Muscle of back (tissue), 11 donors: ENCODE results near the gene PHF23. TPM values are rescaled to one million over a fixed set of nuclear protein-coding genes. Genes with fewer than 3 reads are reported as not detected.

ENCODE experiments used
- DNase-seq, 3 donors: peaks; one replicate each; pipeline versions ENCODE4 v3.0.0 to v3.0.0-alpha.2; 2013
- polyA plus RNA-seq, 10 donors: library from polyadenylated mRNA; unstranded; fragments of 120-200 nt; gene quantifications; one replicate each; pipeline ENCODE4 v1.2.1, GENCODE V29; 2013; ENCODE audit not compliant: insufficient read length in 10 of 10

Gene PHF23
- polyA plus RNA-seq, 10 donors, result 28.1 to 46.1 (median 34.4) TPM

GRCh38 chr17:7240375-7240774 lies 1.1 kb upstream of the PHF23 start:
- DNase-seq, result no peak

DNA sequence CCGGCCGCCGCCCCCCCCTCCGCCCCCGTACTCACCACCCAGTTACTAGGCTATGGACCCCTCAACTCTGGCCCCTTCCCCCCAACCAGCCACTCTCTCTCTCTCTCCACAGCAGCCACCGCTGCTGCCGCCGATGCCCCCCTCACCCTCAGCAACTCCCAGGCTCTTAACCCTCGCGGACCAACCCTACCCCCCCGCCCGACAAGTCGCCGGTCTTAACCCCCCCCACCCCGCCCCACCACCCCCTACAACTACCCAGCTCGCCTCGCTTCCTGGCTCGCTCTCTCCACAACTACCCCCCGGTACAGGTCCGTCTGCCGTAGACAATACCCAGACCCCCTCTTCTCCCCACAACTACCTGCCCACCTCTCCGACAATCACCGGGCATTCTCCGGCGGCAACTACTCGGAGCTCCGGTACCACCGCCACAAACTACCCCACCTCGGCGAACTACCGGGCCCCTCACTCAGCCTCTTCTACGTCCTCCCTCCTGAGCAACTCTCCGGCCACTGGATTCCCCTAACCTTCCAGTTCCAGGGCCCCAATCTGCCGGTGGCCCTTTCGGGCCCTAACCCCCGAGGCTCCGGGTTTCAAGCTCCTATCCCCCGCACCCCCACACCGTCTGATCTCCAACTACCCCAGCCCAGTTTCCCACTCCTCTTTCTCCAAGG lies 702 bp downstream of the PHF23 start:
- DNase-seq, result peak in 1 of 3 donors; percentile 64

- DNase-seq, result peak in 2 of 3 donors; percentile 79 to 84
Observed at GRCh38 chr17:7237761-7238419, 1.4 kb downstream of the PHF23 start.

DNA sequence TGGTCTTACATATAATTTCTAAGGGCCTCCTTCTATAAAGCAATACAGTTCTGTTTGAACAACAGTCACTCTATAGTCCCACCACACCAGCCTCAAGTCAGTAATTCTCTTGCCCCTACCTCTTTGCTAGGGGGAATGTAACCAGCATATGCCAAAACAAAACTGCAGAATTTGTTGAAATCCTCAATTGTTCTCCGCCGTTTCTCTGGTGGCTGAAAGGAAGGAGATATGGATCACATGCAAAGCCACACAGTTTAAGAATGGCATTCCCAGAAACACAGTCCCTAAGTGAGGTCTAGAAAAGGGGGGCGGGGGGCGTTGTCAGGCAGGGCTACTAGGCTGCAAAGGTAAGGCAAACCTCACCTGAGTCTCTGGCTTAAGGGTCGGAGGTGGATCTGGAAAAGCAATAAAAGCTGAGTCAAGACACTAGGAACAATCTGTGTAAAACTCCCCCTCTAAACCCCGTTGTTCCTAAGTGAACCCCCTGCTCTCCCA lies 1.9 kb downstream of the PHF23 start:
- no peak for DNase-seq

GRCh38 chr17:7236808-7237207 lies 2.4 kb downstream of the PHF23 start:
- no peak for DNase-seq

- no peak for DNase-seq
Observed at GRCh38 chr17:7235693-7236665, 3.3 kb downstream of the PHF23 start.

DNA sequence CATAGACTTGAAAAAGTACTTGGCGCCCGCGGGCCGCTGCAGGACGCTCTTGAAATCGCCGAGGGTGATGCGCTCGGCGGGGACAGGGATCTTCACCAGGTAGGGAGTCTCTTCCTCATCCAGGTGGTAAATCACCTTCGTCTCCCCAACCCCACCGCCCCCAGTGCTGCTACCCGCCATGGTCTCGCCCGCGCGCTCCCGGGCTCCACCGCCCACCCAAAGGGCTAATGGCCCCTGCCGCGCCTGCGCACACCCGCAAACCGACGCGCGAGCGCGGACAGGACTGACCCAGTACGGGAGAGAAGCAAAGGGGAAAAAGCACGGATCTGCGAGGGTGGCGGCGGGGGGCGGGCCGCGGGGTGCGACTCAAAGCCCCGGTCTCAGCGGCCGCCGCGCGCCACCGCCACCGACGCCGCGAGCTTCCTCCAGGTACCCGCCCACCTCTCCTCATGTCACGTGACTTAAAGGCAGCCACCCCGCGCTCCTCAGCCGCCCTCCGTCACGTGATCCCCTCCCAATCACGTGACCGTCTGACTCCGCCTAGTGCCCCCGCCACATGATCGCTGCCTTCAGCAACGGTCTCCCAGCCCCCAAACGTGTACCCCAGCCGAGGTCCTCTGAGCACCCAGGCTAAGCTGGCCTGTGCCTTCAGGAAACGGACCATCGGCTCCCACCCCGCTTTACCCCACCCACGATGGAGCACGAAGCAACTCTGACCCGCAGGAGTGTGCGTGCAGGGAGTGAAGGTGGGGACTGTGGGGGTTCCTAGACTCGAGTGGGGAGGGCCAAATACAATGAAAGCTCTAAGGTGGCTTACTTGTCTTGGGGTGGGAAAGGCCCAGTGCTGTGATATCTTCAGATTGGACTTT lies 4.9 kb downstream of the PHF23 start, which contains the start of gene DVL2:
Gene DVL2 (minus strand): TSS at position 435 of the 869 bp plus-strand sequence. CDS start 255 bp downstream, at position 180.
- DNase-seq, result peak; percentile 96 to 99 (median 97)

DNA sequence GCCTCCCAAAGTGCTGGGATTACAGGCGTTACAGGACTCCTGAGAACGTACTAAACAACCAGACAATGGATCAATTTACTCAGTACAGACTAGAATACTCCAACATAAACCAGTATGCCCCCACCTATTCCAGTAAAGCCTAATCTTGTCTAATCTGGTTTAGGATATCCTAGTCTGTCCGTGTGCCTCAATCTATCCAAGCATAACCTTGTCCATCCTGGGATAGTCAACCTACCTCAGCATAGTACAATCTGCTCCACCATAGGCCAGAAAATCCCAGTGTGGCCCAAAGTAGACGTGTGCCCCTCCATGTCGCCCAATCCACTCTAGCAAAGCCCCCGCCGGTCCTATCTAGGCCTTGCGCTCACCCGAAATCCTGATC lies 5.6 kb downstream of the PHF23 start:
- no peak for DNase-seq

- no peak for DNase-seq
Observed at GRCh38 chr17:7232114-7232513, 7.1 kb downstream of the PHF23 start.

- no peak for DNase-seq
Observed at GRCh38 chr17:7229504-7229903, 9.8 kb downstream of the PHF23 start.

DNA sequence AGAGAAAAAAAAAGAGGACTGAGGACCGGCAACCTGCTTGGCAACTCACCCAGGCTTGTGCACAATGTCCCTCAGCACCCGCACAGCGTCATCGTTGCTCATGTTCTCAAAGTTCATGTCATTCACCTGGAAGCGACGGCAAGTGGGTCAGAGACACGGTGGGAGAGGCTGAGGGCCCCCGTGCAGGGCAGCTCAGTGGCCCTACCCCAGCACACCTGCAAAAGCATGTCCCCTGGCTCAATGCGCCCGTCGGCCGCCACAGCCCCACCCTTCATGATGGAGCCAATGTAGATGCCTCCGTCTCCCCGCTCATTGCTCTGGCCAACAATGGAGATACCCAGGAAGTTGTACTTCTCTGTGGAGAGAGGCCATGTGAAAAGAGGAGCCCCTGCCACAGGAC lies 10.3 kb downstream of the PHF23 start:
- DNase-seq, result no peak

DNA sequence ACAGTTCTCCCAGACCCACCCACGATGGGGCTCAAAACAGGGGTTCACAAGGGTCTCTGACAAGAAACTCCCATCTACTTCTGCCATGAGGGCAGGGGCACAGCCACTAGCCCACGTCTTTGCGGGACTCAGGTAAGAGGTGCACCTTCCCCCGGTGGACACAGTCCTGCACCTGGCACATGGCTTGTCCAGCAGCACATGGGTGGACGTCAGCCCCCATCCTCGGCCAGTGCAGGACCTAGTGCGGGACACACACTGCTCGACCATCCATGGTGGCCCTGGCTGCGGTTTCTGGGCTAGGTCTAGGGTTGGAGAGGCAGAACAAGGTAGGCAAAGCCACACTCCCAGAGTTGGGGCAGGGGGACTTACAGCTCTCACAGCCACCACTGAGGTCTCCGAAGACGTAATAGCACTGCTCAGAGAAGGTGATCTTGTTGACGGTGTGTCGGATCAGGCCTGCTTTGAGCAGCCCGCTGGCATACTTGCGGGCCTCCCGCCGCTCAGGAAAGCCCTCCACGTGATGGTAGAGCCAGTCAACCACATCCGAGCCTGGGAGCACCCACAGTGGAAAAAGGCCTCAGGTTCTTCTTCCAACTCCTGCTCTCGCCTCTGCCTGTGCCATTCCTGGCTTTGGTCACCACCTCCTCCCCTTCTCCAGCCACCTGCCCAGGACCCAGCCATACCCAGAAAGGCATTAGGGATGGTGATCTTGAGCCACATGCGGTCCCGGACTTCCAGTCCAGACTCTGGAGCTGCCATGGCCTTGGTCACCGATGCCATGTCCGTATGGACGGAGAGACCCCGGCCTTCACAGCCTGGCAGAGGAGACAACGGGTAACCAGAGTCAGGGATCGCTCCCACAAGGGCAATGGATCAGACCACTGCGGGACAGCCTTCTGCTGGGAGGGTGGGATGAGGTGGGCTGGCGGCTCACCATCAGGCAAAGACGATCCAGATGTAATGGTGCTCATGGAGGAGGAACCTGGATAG lies 12.2 kb downstream of the PHF23 start:
- DNase-seq, result no peak

DNA sequence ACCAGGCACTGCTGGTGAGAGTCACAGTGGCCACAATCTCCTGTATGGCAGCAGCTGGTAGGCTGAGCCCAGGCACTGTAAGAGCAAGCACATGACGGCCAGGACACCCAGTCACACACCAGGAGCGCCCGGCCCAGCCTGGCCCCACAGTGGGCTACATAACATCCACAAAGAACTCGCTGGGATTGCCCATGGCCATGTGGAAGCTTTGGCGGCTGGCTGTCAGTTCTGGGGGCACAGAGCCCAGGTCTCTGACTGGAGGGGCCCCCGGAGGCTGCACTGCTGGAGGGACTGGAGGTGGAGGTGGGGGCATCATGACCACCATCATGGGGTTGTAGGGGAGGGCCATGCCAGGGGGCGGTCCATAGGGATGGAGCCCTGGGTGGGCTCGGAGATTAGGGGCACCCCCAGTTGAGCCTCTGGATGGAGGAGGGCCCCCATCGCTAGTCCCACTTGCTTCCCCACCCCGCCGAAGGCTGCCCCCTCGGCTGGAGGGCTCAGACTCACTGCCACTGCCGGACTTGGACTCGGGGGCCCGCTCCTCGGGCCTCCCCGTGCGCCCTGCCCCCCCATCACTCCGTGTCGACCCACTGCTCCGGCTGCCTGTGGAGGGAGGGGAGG lies 13.4 kb downstream of the PHF23 start:
- peak in 1 of 3 donors; percentile 6 for DNase-seq

GRCh38 chr17:7224661-7225111 lies 14.6 kb downstream of the PHF23 start:
- peak in 1 of 3 donors; percentile 7 for DNase-seq

- peak in 1 of 3 donors; percentile 10 for DNase-seq
Observed at GRCh38 chr17:7224110-7224509, 15.1 kb downstream of the PHF23 start.

GRCh38 chr17:7223375-7223774 lies 15.9 kb downstream of the PHF23 start:
- no peak for DNase-seq

GRCh38 chr17:7222972-7223292 lies 16.3 kb downstream of the PHF23 start:
- DNase-seq, result no peak

DNA sequence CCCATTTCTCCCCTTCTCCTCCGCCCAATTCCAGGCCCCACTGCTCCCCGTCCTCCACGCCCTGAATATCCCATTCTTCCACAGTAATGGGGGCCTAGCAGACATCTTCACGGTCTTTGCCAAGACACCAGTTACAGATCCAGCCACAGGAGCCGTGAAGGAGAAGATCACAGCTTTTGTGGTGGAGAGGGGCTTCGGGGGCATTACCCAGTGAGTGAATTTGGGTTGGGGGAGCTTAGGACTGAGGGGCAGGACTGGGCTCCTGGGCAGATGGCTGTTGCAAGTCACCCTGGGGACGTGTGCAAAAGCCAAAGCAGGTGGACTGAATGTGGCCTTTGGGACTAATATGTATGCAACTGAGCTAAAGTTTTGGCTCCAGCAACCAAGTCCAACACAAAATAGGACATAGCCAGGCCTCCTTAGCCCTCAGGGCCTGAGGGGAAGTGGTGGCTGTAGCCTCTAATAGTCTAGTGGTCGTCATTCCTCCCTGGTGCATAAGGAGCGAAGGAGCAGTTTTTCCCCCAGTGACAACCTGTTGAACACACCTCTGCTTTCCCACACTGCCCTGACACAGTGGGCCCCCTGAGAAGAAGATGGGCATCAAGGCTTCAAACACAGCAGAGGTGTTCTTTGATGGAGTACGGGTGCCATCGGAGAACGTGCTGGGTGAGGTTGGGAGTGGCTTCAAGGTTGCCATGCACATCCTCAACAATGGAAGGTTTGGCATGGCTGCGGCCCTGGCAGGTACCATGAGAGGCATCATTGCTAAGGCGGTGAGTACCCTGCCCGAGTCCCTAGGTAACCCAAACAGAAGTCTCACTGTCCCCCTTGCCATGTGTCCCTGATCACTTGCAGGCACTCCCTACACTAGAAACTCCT lies 16.9 kb downstream of the PHF23 start:
- DNase-seq, result peak in 1 of 3 donors; percentile 45
